HG02588 (cell line): ENCODE data around the gene NUCB1.
"Not testable (repeated sequence)": the region's sequence is repeated elsewhere in the genome, so short reads cannot be mapped to it uniquely, and the experiment has no call there.

ENCODE experiments used
- ATAC-seq: cut with Tn5 transposase; IDR thresholded peaks from one replicate; pipeline ENCODE4 v1.9.1; 2021; ENCODE audit warnings: mild to moderate bottlenecking, moderate library complexity; ENCODE audit not compliant: unreplicated experiment

Gene NUCB1

GRCh38 chr19:48873476-48874302 is 26.4 kb upstream of the NUCB1 start:
- ATAC-seq: no peak

DNA sequence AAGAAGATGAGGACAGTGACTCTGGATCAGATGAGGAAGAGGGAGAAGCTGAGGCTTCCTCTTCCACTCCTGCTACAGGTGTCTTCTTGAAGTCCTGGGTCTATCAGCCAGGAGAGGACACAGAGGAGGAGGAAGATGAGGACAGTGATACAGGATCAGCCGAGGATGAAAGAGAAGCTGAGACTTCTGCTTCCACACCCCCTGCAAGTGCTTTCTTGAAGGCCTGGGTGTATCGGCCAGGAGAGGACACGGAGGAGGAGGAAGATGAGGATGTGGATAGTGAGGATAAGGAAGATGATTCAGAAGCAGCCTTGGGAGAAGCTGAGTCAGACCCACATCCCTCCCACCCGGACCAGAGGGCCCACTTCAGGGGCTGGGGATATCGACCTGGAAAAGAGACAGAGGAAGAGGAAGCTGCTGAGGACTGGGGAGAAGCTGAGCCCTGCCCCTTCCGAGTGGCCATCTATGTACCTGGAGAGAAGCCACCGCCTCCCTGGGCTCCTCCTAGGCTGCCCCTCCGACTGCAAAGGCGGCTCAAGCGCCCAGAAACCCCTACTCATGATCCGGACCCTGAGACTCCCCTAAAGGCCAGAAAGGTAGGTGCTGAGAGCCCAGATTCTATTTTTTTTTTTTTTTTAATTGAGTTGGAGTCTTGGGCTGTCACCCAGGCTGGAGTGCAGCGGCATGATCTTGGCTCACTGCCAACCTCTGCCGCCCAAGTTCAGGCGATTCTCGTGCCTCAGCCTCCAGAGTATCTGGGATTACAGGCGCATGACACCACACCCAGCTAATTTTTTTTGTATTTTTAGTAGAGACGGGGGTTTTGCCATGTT is 25.6 kb upstream of the NUCB1 start:
- ATAC-seq: no peak

DNA sequence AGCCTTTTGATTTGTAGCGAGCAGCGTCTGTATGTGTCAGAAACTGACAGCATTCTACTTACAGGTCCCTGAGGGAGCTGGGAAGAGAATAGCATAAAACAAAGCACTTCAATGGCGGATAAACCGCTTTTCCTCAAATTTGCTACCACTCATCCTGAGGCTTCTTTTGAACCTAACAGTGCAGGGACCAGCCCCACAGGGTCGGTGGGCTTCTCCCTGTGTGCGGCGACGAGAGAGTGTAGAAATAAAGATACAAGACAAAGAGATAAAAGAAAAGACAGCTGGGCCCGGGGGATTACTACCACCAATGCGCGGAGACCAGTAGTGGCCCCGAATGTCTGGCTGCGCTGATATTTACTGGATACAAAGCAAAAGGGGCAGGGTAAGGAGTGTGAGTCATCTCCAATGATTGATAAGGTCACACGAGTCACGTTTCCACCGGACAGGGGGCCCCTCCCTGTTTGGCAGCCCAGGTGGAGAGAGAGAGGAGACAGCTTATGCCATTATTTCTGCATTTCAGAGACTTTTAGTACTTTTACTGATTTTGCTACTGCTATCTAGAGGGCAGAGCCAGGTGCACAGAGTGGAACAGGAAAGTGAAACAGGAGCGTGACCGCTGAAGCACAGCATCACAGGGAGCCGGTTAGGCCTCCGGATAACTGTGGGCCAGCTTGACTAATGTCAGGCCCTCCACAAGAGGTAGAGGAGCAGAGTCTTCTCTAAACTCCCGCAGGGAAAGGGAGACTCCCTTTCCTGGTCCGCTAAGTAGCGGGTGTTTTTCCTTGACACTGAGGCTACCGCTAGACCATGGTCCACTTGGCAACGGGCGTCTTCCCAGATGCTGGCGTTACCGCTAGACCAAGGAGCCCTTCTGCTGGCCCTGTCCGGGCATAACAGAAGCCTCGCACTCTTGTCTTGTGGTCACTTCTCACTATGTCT is 23.8 kb upstream of the NUCB1 start:
- not testable (repeated sequence) for ATAC-seq

- no peak for ATAC-seq
Measured at GRCh38 chr19:48877855-48878195, 22.3 kb upstream of the NUCB1 start.

GRCh38 chr19:48878196-48879024 is 21.7 kb upstream of the NUCB1 start:
- no peak for ATAC-seq

DNA sequence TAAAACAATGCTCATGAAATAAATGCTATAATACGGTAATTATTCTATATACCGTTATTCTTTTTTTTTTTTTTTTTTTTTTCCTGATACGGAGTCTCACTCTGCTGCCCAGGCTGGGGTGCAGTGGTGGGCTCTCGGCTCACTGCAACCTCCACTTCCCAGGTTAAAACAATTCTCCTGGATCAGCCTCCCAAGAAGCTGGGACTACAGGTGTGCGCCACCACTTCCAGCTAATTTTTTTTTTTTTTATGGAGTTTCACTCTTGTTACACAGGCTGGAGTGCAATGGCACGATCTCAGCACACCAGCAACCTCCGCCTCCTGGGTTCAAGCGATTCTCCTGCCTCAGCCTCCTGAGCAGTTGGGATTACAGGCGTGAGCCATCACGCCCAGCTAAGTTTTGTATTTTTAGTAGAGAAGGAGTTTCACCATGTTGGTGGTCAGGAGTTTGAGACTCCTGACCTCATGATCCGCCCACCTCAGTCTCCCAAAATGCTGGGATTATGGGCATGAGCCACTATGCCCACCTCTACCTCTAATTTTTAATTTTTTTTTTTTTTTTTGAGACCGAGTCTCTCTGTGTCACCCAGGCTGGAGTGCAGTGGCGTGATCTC is 21.0 kb upstream of the NUCB1 start:
- ATAC-seq: no peak

DNA sequence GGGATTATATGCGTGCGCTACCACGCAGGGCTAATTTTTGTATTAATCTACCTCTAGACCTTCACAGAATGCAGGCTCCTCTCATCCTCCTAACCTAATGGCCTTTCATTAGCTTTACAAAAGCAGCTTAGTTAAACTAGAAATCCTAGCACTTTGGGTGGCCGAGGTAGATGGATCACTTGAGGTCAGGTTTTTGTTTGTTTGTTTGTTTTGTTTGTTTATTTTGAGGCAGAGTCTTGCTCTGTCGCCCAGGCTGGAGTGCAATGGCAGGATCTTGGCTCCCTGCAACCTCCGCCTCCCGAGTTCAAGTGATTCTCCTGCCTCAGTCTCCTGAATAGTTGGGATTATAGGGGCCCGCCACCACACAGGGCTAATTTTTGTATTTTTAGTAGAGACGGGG is 20.4 kb upstream of the NUCB1 start:
- not testable (repeated sequence) for ATAC-seq

- no peak for ATAC-seq
Measured at GRCh38 chr19:48881741-48882657, 18.1 kb upstream of the NUCB1 start.

DNA sequence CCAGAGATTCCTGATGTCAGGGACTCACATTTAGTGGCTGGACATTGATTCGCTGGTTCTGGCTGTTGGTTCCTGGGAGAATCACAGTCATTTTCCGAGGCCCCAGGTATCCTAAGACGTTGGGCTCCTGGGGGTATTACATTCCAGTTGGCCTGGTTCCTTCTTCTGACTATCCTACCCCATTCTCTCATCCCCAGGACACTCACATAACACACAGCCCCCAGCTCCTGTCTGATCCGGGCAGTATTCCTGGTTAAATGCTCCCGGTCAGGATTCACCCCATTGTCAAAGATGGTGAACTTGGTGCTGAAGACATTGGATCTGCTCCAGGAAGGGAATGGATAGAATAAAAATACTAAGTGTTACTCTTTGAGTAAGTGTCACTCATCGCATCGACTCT is 16.4 kb upstream of the NUCB1 start:
- ATAC-seq: no peak

- ATAC-seq: no peak
Measured at GRCh38 chr19:48887861-48888612, 12.1 kb upstream of the NUCB1 start.

GRCh38 chr19:48889496-48889895 is 10.6 kb upstream of the NUCB1 start:
- not testable (repeated sequence) for ATAC-seq

DNA sequence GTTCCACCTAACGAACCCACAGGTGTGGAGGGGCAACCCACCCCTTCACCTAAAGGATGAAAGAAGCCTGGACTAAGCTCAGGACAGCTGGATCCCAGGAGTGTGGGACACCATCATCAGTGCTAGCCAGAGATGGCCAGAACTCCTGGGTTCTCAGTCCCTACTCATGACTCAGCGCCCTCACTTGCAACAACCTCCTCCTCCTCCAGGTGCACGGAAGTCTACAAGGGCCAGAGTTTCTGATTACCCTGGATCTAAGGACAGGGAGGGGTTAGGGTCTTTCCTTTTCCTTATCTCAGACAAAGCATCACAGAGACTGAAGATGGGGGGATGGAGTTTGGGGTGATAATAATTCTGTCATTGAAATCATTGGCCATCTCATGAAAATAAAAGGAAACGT is 9.6 kb upstream of the NUCB1 start:
- no peak for ATAC-seq

- no peak for ATAC-seq
Measured at GRCh38 chr19:48895226-48895625, 4.9 kb upstream of the NUCB1 start.

GRCh38 chr19:48896191-48896720 is 3.9 kb upstream of the NUCB1 start:
- ATAC-seq: no peak

DNA sequence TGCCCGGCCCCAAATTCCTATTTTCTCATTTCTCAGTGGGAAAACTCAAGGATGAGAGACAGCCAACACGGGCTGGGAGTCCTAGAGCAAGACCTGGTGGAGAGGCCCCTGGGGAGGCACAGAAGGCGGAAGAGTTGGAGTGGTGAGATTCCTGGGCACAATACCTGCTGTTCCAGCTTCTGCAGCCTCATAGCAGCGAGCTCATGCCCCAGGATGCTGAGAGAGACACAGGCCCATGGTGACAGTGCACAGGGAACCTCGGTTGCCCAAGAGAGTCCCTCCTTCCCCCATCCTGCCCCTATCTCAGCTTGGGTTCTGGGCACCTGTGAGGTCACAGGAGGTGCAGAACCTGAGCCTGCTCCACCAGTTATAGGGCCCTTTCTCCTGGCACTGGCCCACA is 2.9 kb upstream of the NUCB1 start:
- no peak for ATAC-seq

- ATAC-seq: not testable (repeated sequence)
Measured at GRCh38 chr19:48899386-48899749, 744 bp upstream of the NUCB1 start.

DNA sequence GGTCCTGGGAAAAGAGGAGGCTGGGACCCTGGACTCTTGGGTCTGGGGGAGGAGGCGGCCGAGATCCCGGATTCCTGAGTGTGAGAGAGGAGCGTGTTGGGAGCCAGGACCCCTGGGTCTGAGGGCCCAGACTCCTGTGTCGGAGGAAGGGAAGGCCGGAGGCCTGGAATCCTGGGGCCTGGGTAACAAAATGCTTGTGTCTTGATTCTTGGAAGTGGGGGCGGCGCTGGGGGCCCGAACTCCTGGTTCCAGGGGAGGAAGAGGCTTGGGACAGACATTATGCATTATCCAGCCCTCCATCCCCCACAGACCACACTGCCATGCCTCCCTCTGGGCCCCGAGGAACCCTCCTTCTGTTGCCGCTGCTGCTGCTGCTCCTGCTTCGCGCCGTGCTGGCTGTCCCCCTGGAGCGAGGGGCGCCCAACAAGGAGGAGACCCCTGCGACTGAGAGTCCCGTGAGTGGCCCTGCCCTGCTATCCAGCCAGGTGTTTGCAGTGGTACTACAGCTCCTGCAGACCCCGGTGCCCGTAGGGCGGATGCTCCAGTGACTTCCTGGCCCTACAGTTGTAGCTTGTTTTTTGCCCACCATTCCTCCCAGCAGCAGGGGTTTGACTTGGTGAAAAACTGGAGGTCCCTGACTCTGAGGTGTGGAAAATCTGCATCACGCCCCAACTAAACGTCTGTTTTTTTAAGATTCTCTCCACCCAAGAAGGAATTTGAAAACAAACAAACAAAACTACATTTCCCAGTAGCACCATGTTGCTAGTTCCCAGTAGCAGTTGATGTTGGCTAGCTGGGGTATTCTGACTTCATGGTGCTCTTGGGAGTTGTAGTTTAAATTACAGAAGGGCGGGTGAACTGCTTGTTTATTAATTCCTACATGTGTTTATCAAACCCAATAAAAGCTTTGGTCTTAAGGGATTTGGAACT is 630 bp downstream of the NUCB1 start:
- ATAC-seq: no peak
